HAP-1 (cell line): ENCODE data around the gene STARD3.
A peak's percentile ranks its signal among the peaks of the same experiment; 100 is the strongest.

Experiments
- DNase-seq, 2 experiments: peaks; one replicate each; pipeline ENCODE4 v3.0.0-alpha.2; 2016 to 2020; ENCODE audit warnings: low spot score in 2 of 2
- H3K27me3 ChIP-seq: fragments of 250-450 bp; sonication (Bioruptor Pico); 2 replicates; pipeline ENCODE4 v1.5.1; 2020; ENCODE audit warnings: low read depth, mild to moderate bottlenecking, moderate library complexity
- H3K36me3 ChIP-seq: fragments of 250-450 bp; sonication (Bioruptor Pico); replicated peaks from 2 replicates; pipeline ENCODE4 v1.5.1; 2020; ENCODE audit warnings: mild to moderate bottlenecking
- H3K4me1 ChIP-seq: fragments of 250-450 bp; sonication (Bioruptor Pico); 2 replicates; pipeline ENCODE4 v1.5.1; 2020; ENCODE audit warnings: mild to moderate bottlenecking
- H3K4me3 ChIP-seq: fragments of 250-450 bp; sonication (Bioruptor Pico); 2 replicates; pipeline ENCODE4 v1.5.1; 2020; ENCODE audit warnings: mild to moderate bottlenecking, moderate library complexity
- H3K9me3 ChIP-seq: fragments of 250-450 bp; sonication (Bioruptor Pico); 2 replicates; pipeline ENCODE4 v1.5.1; 2020; ENCODE audit warnings: mild to moderate bottlenecking, moderate library complexity
- in situ Hi-C: fragments of 300-500 bp; cut with MboI; formaldehyde crosslinking; loops from 3 replicates; pipeline ENCODE4 v1.14.3; 2020; ENCODE audit warnings: low sequenced_read_pairs, inconsistent platforms, mixed read lengths

Gene STARD3

DNA sequence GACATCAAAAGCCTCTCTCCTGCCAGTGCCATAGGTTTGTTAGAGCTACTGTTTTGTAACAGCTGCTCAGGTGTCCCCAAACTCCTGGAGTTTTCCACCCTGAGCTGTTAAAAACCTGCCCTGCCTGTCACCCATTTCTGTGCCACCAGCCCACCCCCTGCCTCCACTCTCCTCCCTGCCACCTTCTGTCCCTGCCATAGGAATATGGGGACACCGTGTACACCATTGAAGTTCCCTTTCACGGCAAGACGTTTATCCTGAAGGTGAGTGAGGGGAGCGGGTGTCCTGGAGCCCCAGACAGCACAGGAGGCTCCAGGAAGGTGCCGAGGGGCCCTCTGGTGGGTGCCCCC, 23.0 kb downstream of the STARD3 start:
- Histone ChIP-seq H3K4me1 (no peaks in the 10 kb centered on the region), H3K9me3 (no peaks in the 10 kb centered on the region), H3K4me3 (no peak overlapping the region), H3K27me3 (no peaks in the 10 kb centered on the region), H3K36me3 (no peaks in the 10 kb centered on the region)
- in situ Hi-C loops = no loop called here
- no peak for DNase-seq

DNA sequence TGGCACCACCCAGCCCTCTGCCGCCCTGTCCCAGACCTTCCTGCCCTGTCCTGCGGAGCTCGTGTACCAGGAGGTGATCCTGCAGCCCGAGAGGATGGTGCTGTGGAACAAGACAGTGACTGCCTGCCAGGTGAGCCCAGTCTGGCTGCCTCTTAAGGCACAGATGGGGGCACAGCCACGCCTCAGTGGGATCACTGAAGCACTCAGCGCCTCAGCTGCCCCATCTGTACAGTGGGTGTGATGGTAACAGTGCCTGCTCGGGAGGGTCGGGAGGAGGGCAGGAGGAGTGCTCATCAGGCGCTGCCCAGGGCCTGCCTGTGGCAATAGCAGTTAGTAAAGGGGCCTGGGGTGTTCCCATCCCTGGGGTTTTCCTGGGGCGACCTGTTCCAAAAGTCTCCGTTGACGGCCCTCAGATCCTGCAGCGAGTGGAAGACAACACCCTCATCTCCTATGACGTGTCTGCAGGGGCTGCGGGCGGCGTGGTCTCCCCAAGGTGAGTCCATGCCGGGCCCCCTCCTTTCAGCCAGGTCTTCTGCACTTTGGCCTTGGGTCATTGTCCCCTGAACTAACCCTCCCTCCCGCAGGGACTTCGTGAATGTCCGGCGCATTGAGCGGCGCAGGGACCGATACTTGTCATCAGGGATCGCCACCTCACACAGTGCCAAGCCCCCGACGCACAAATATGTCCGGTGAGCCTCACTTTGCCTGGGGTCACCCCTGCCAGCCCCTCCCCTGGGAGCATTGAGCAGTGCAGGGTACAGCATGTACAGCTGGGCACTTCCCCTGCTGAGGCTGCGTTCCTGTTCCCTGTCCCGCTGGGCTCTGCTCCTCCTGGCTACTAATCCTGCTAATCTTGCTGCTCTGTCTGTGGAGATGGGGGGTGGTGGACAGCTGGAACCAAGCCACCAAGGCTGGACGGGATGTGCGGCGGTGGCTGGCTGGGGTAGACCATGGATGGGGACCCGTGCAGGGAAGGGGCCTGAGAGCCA, 23.7 kb downstream of the STARD3 start:
- Histone ChIP-seq H3K9me3 (no peaks in the 10 kb centered on the region), H3K27me3 (no peaks in the 10 kb centered on the region), H3K4me3 (no peak overlapping the region), H3K4me1 (no peaks in the 10 kb centered on the region), H3K36me3 (no peaks in the 10 kb centered on the region)
- in situ Hi-C loops = no loop called here
- DNase-seq = no peak

DNA sequence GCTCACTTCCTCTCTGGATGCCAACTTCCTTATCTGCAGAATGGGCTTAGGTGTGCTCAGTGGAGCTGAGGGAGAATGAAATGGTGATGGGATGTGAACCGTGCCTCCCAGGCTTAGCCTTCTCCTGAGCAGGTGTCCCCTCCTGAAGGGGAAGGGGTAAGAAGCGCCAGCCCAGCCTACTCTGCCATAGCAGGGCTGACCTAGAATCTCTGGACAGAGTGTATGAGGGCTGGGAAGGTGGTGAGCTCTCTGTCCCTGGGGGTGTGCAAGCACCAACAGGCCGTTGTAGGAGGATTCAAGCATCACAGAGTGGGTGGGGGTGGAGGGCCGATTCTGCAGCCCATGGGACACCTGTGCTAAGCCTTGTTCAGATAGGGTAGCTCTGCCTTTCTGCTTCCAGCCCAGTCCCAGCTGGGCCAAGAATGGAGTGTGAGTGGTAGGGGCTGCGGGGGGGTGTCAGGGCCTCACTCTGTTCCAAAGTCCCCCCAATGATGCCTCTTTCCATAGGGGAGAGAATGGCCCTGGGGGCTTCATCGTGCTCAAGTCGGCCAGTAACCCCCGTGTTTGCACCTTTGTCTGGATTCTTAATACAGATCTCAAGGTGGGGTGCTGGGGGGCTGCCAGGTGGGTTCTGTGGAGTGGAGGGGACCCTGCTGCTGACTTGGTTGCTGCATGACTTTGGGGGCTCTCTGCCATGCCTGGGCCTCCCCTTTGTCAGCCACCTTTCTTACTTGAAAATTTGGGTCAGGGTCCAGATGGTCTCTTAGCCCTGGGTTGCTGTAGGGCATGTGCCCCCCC, 25.0 kb downstream of the STARD3 start:
- Histone ChIP-seq H3K36me3 (no peaks in the 10 kb centered on the region), H3K4me3 (no peak overlapping the region), H3K4me1 (no peaks in the 10 kb centered on the region), H3K27me3 (no peaks in the 10 kb centered on the region), H3K9me3 (no peaks in the 10 kb centered on the region)
- DNase-seq = no peak
- in situ Hi-C loops = no loop called here

DNA sequence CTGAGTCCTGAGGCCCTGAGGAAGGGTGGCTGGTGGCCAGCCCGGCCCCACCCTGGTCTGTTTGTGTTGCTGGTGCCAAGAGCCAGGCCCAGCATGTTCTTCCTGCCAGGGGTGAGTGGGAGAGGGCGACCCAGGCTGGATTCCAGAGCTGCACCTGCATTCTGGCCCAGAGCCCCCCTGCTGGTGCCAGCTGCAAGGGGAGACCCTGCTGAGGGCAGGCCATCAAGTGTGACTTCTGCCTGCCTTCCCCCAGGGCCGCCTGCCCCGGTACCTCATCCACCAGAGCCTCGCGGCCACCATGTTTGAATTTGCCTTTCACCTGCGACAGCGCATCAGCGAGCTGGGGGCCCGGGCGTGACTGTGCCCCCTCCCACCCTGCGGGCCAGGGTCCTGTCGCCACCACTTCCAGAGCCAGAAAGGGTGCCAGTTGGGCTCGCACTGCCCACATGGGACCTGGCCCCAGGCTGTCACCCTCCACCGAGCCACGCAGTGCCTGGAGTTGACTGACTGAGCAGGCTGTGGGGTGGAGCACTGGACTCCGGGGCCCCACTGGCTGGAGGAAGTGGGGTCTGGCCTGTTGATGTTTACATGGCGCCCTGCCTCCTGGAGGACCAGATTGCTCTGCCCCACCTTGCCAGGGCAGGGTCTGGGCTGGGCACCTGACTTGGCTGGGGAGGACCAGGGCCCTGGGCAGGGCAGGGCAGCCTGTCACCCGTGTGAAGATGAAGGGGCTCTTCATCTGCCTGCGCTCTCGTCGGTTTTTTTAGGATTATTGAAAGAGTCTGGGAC, 25.8 kb downstream of the STARD3 start:
- Histone ChIP-seq H3K27me3 (no peaks in the 10 kb centered on the region), H3K4me1 (no peaks in the 10 kb centered on the region), H3K36me3 (no peaks in the 10 kb centered on the region), H3K9me3 (no peaks in the 10 kb centered on the region), H3K4me3 (no peak overlapping the region)
- in situ Hi-C loops = no loop called here
- DNase-seq = no peak

DNA sequence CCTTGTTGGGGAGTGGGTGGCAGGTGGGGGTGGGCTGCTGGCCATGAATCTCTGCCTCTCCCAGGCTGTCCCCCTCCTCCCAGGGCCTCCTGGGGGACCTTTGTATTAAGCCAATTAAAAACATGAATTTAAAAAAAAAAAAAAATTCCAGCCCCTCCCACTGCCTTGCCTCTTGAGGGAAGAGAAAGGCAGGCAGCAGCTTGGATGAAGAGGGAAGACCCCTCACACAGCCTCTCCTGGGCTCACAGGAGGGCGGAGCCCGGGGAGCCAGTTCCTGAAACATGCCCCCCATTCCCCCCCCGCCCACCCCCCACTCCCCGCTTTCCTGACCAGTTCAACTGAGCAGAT, 26.4 kb downstream of the STARD3 start:
- in situ Hi-C loops = no loop called here

DNA sequence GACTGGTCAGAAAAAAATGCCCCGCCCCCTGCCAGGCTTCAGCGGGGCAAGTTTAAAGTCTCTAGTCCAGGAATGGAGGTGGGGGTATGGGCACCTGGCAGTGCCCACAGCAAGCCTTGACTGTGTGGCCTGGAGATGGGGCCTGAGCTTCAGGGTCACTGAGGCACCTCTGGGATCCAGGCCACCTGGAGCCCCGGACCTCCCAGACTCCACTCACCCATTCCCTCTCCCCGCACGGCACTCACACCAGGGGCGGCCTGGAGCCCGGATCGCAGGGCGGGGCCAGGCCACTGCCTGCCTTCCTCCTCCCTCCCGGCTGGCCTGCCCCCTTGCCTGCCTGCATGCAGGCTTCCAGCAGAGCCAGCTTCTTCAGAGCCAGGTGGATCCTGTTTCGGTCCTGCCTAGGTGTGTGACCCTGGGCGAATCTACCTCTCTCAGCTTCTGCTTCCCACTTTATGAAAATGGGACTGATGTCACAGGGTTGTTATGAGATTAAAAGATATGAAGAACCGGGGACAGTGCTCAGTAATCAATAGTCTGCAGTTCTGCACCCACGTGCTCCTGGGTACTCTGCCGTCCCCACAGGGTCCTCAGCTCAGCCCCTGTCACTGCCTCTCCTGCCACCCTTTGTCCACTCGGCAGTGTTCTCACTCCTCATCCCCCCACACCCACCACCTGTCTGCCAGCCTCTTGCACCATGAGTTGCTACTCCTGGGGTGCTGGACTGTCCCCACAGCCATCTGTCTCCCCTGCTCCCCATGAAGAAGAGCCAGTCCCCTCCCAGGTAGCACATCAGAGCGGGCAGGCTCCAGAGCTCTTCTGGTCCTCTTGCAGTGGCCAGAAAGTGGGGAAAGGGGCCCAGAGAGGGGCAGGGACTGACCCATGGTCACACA, 27.0 kb downstream of the STARD3 start:
- DNase-seq = peak in 1 of 2 experiments; percentile 41
- Histone ChIP-seq H3K36me3 (no peaks in the 10 kb centered on the region), H3K27me3 (no peaks in the 10 kb centered on the region), H3K4me3 (no peak overlapping the region), H3K9me3 (no peaks in the 10 kb centered on the region), H3K4me1 (peaks cover 5% of the 10 kb centered on the region)
- in situ Hi-C loops = no loop called here

More for the DNA sequence above, 26.4 kb downstream of the STARD3 start:
- no peaks in the 10 kb centered on the region for H3K9me3 ChIP-seq
- H3K36me3 ChIP-seq = no peaks in the 10 kb centered on the region
- H3K27me3 ChIP-seq = no peaks in the 10 kb centered on the region
- DNase-seq = no peak
- no peak overlapping the region for H3K4me3 ChIP-seq
- H3K4me1 ChIP-seq = peaks cover 3% of the 10 kb centered on the region

DNA sequence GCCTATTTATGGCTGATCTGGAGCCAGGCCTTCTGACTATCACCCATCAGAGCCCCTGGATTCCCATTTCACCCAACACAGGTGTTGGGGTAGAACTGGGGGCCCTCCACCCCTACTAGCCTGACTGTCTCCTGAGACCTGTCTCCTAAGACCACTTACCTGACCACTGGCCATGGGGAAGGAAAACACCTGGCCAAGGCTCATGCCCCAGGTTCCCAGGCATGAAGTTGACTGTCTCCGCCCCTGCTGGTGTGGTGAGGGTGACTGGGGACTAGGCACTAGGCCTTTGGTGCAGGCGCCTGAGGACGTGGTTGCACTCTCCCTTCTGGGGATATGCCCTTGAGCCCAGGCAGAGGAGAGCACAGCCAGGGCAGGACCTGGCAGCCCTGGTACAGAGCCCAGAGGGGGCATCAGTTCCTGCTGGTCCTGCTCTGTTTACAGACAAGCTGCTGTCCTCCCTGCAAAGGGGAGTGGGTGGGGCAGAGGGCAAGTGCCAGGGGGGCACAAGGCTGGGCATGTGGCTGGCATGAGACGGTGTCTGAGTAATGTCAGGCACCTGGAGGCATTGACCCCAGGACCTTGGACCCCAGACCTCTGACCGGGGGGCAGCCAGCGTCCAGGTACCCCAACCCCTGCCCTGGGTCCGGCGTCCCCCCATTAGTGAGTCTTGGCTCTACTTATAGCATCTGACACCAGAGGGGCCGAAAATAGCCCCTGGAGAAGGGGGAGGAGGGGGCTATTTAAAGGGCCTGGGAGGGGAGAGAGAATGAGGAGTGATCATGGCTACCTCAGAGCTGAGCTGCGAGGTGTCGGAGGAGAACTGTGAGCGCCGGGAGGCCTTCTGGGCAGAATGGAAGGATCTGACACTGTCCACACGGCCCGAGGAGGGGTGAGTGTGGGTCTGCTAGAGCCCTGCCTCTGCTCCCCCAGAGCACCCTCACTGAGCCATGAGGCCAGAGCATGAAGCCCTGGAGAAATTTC, 27.9 kb downstream of the STARD3 start, which contains the start of gene TCAP:
Gene TCAP, plus strand, starts transcription at position 769 of the 981 bp plus-strand sequence. Its CDS starts 11 bp downstream, at position 780.
- peaks cover 5% of the 10 kb centered on the region for H3K4me1 ChIP-seq
- in situ Hi-C loops = no loop called here
- no peaks in the 10 kb centered on the region for H3K27me3 ChIP-seq
- DNase-seq = no peak
- no peaks in the 10 kb centered on the region for H3K36me3 ChIP-seq
- H3K9me3 ChIP-seq = no peaks in the 10 kb centered on the region
- H3K4me3 ChIP-seq = no peak within 1 kb of the TSS

DNA sequence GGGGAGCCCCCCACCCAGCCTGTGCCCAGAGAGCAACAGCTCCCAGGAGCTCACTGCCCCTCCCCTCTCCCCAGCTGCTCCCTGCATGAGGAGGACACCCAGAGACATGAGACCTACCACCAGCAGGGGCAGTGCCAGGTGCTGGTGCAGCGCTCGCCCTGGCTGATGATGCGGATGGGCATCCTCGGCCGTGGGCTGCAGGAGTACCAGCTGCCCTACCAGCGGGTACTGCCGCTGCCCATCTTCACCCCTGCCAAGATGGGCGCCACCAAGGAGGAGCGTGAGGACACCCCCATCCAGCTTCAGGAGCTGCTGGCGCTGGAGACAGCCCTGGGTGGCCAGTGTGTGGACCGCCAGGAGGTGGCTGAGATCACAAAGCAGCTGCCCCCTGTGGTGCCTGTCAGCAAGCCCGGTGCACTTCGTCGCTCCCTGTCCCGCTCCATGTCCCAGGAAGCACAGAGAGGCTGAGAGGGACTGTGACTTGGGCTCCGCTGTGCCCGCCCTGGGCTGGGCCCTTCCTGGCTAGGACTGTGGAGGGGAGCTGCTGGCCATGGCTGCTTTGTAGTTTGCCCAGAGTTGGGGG, 28.8 kb downstream of the STARD3 start:
- H3K27me3 ChIP-seq = no peaks in the 10 kb centered on the region
- H3K4me3 ChIP-seq = no peak overlapping the region
- H3K4me1 ChIP-seq = peaks cover 5% of the 10 kb centered on the region
- no peaks in the 10 kb centered on the region for H3K9me3 ChIP-seq
- no peak for DNase-seq
- in situ Hi-C loops = no loop called here
- H3K36me3 ChIP-seq = no peaks in the 10 kb centered on the region

DNA sequence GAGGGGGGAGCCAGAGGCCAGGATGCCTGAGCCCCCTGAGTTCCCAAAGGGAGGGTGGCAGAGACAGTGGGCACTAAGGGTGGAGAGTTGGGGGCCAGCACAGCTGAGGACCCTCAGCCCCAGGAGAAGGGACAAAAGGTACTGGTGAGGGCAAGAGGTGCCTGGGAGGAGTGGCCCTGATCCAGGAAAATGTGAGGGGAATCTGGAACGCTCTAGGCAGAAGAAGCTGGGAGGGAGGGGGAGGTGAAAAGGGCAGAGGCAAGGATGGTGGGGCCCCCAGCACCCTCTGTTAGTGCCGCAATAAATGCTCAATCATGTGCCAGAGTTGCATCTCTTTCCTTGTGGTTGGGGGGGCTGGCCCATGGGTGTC, 29.3 kb downstream of the STARD3 start:
- H3K4me3 ChIP-seq = no peak overlapping the region
- no peaks in the 10 kb centered on the region for H3K9me3 ChIP-seq
- in situ Hi-C loops = no loop called here
- H3K36me3 ChIP-seq = no peaks in the 10 kb centered on the region
- no peaks in the 10 kb centered on the region for H3K27me3 ChIP-seq
- DNase-seq = no peak
- peaks cover 5% of the 10 kb centered on the region for H3K4me1 ChIP-seq

DNA sequence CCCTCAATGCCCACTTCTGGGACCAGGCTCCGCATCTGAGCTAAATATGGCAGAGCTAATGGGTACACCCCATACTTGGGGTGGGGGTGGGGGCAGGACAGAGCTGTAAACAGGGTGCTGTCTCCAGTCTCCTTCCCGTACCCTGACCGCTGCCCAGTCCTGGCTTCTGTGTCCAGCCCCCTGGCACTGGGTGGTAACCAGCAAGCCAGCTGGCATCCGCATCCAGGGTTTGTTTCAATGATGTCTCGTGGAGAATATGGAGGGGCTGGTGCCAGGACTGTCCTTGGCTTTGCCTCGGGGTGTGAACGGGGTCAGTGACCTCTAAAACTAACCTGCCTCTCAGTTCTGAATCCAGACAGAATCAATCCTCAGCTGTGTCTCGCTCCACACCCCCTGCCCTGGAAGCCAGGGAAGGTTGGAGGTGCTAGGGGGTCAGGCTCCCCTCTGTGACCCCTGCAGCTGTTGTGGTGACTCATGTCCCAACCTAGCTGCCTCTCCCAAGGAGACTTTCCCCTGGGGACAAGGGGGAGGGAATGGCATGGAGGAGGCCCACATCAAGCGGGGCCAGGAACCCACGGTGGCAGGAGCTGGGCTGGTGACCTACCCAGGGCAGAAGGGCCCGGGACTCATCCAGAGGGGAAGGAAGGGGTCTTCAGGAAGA, 29.8 kb downstream of the STARD3 start:
- Histone ChIP-seq H3K9me3 (no peaks in the 10 kb centered on the region), H3K4me3 (no peak overlapping the region), H3K27me3 (no peaks in the 10 kb centered on the region), H3K4me1 (peaks cover 5% of the 10 kb centered on the region), H3K36me3 (no peaks in the 10 kb centered on the region)
- no peak for DNase-seq
- in situ Hi-C loops = no loop called here

DNA sequence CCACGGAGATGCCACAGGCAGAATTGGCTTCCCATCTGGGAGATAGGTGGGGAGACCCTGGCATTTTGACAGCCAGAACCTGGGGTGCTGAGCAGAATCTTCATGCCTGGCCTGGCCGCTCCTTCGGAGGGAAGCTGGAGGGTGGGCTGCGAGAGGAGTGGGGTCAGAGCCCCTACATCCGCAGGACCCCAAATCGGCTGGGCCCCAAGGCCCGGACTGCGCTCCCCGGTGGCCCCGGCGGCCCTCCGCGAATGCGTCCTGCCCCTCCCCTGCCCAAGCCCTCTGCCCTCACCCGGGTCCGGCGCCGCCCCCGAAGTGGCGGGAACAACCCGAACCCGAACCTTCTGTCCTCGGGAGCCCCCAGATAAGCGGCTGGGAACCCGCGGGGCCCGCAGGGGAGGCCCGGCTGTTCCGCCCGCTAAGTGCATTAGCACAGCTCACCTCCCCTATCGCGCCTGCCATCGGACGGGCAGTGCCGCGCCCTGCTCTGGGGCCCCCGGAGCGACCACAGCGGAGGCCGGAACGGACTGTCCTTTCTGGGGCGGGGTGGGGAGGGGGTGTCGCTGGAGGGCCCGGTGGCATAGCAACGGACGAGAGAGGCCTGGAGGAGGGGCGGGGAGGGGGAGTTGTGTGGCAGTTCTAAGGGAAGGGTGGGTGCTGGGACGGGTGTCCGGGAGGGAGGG, 30.5 kb downstream of the STARD3 start:
- Histone ChIP-seq H3K36me3 (no peaks in the 10 kb centered on the region), H3K4me1 (peaks cover 5% of the 10 kb centered on the region), H3K9me3 (no peaks in the 10 kb centered on the region), H3K27me3 (no peaks in the 10 kb centered on the region), H3K4me3 (no peak overlapping the region)
- in situ Hi-C loops = no loop called here
- DNase-seq = no peak
